ENCODE results near the gene PCDH18.

DNA sequence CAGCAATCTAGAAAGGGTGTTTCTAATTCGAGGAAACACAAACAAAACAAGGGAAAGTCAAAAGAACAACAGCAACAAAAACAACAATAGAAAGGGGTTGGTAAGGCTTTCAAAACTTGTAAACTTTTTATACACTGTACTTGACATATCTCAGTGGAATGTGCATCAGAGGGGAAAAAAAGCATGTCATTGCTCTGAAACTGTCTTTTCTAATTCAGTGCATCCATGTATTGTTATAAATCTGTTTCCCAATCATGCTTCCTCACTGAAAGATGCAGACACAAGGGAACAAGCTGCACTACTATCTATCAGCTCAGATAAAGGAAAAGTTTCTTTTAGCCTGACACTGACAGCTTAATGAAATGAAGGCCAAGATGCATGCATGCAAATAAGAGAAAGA lies 44.2 kb upstream of the PCDH18 start:
- TF ChIP-seq EP300 (IDR thresholded peaks at IDR 0.05; ENCODE audit: borderline replicate concordance) (no peak), EGR1 (IDR thresholded peaks at IDR 0.05) (no peak), YY1 (IDR thresholded peaks at IDR 0.05; ENCODE audit: low read depth) (no peak), RAD21 (IDR thresholded peaks at IDR 0.05; ENCODE audit: low read depth) (no peak), CEBPB (IDR thresholded peaks at IDR 0.05) (no peak), TCF12 (IDR thresholded peaks at IDR 0.05; ENCODE audit: low read depth) (no peak), TAF1 (IDR thresholded peaks at IDR 0.05; ENCODE audit: low read depth) (no peak)
- TF ChIP-seq, protein P1, sequence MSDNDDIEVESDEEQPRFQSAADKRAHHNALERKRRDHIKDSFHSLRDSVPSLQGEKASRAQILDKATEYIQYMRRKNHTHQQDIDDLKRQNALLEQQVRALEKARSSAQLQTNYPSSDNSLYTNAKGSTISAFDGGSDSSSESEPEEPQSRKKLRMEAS (IDR thresholded peaks at IDR 0.05), result no peak
- TF ChIP-seq, protein P2, sequence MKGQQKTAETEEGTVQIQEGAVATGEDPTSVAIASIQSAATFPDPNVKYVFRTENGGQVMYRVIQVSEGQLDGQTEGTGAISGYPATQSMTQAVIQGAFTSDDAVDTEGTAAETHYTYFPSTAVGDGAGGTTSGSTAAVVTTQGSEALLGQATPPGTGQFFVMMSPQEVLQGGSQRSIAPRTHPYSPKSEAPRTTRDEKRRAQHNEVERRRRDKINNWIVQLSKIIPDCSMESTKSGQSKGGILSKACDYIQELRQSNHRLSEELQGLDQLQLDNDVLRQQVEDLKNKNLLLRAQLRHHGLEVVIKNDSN (IDR thresholded peaks at IDR 0.05), result no peak
